ENCODE data around the gene EHMT2. TPM values are rescaled to one million over a fixed set of nuclear protein-coding genes. Genes with fewer than 3 reads are reported as not detected.
A peak's percentile ranks its signal among the peaks of the same experiment; 100 is the strongest.

EHMT2 gene
- total and polyA plus RNA-seq, 2 of the 13 experiments (the other 11 are each of a cell fraction or from before 2014, with no cell fraction given), result 55.2 to 69.2 TPM

DNA sequence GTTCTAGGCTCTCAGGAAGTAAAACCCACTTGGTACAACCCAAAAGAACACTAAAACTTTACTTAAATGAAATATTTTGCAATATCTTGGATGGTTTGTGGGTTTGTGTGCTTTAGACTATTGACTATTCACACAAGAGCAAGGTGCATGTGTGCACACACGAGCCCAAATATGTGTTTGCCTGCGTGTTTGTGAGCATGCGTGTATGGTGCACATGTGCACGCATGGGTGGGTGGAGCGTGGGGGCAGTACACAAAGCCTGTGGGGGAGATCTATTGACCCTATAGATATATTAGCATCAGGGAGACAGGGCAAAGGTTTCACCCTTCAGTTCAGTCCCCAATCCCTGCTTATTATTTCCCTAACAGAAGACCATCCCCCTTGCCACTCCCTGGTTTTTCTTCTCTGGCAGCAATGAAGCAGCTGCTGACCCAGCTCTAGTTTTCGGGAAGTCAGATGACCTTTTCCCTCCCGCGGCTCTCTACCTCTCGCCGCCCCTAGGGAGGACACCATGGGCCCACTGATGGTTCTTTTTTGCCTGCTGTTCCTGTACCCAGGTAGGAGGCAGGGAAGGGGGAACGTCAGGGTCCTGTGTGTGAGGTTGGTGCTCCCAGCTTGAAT is 29.9 kb upstream of the EHMT2 start, which contains the start of gene C2 (continued):
- TF ChIP-seq, protein P1, sequence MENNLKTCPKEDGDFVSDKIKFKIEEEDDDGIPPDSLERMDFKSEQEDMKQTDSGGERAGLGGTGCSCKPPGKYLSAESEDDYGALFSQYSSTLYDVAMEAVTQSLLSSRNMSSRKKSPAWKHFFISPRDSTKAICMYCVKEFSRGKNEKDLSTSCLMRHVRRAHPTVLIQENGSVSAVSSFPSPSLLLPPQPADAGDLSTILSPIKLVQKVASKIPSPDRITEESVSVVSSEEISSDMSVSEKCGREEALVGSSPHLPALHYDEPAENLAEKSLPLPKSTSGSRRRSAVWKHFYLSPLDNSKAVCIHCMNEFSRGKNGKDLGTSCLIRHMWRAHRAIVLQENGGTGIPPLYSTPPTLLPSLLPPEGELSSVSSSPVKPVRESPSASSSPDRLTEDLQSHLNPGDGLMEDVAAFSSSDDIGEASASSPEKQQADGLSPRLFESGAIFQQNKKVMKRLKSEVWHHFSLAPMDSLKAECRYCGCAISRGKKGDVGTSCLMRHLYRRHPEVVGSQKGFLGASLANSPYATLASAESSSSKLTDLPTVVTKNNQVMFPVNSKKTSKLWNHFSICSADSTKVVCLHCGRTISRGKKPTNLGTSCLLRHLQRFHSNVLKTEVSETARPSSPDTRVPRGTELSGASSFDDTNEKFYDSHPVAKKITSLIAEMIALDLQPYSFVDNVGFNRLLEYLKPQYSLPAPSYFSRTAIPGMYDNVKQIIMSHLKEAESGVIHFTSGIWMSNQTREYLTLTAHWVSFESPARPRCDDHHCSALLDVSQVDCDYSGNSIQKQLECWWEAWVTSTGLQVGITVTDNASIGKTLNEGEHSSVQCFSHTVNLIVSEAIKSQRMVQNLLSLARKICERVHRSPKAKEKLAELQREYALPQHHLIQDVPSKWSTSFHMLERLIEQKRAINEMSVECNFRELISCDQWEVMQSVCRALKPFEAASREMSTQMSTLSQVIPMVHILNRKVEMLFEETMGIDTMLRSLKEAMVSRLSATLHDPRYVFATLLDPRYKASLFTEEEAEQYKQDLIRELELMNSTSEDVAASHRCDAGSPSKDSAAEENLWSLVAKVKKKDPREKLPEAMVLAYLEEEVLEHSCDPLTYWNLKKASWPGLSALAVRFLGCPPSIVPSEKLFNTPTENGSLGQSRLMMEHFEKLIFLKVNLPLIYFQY (CRISPR knock-in tag; IDR thresholded peaks at IDR 0.05; ENCODE audit: borderline replicate concordance), result peak; percentile 97
- TF ChIP-seq ZFY (CRISPR knock-in tag; IDR thresholded peaks at IDR 0.05), result peak; percentile 49
- TF ChIP-seq ZNF879 (CRISPR knock-in tag; IDR thresholded peaks at IDR 0.05), result no peak
- peak; percentile 59; the same call in 1 of the 2 replicates for TF ChIP-seq ZNF292 (CRISPR knock-in tag; IDR thresholded peaks at IDR 0.05; ENCODE audit: borderline replicate concordance, low read depth)
- TF ChIP-seq, protein P2, sequence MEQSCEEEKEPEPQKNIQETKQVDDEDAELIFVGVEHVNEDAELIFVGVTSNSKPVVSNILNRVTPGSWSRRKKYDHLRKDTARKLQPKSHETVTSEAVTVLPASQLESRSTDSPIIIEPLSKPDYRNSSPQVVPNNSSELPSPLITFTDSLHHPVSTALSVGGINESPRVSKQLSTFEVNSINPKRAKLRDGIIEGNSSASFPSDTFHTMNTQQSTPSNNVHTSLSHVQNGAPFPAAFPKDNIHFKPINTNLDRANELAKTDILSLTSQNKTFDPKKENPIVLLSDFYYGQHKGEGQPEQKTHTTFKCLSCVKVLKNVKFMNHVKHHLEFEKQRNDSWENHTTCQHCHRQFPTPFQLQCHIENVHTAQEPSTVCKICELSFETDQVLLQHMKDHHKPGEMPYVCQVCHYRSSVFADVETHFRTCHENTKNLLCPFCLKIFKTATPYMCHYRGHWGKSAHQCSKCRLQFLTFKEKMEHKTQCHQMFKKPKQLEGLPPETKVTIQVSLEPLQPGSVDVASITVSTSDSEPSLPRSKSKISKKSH (CRISPR knock-in tag; IDR thresholded peaks at IDR 0.05; ENCODE audit: borderline replicate concordance), result no peak
- TF ChIP-seq ZNF24 (IDR thresholded peaks at IDR 0.05), result peak; percentile 31; the same call in 1 of the 2 replicates
- 0 out of 2 replicates have a peak, but pooled peaks have one; percentile 44 for TF ChIP-seq GFI1 (CRISPR knock-in tag; IDR thresholded peaks at IDR 0.05; ENCODE audit: borderline replicate concordance)
- TF ChIP-seq, protein P3, sequence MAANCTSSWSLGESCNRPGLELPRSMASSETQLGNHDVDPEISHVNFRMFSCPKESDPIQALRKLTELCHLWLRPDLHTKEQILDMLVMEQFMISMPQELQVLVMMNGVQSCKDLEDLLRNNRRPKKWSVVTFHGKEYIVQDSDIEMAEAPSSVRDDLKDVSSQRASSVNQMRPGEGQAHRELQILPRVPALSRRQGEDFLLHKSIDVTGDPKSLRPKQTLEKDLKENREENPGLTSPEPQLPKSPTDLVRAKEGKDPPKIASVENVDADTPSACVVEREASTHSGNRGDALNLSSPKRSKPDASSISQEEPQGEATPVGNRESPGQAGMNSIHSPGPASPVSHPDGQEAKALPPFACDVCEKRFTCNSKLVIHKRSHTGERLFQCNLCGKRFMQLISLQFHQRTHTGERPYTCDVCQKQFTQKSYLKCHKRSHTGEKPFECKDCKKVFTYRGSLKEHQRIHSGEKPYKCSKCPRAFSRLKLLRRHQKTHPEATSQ (CRISPR knock-in tag; IDR thresholded peaks at IDR 0.05; ENCODE audit: borderline replicate concordance), result peak; percentile 96; the same call in 1 of the 2 replicates
- TF ChIP-seq CC2D1A (CRISPR knock-in tag; IDR thresholded peaks at IDR 0.05), result peak; percentile 80; the same call in 1 of the 2 replicates
- no peak; the same call in 1 of the 2 replicates for TF ChIP-seq ZNF136 (CRISPR knock-in tag; IDR thresholded peaks at IDR 0.05; ENCODE audit: low read depth)
- TF ChIP-seq NFKB2 (CRISPR knock-in tag; IDR thresholded peaks at IDR 0.05; ENCODE audit: borderline replicate concordance), result no peak; the same call in 1 of the 2 replicates
- 0 out of 2 replicates have a peak, but pooled peaks have one; percentile 50 for TF ChIP-seq ZNF709 (CRISPR knock-in tag; IDR thresholded peaks at IDR 0.05)
- TF ChIP-seq, protein P4, sequence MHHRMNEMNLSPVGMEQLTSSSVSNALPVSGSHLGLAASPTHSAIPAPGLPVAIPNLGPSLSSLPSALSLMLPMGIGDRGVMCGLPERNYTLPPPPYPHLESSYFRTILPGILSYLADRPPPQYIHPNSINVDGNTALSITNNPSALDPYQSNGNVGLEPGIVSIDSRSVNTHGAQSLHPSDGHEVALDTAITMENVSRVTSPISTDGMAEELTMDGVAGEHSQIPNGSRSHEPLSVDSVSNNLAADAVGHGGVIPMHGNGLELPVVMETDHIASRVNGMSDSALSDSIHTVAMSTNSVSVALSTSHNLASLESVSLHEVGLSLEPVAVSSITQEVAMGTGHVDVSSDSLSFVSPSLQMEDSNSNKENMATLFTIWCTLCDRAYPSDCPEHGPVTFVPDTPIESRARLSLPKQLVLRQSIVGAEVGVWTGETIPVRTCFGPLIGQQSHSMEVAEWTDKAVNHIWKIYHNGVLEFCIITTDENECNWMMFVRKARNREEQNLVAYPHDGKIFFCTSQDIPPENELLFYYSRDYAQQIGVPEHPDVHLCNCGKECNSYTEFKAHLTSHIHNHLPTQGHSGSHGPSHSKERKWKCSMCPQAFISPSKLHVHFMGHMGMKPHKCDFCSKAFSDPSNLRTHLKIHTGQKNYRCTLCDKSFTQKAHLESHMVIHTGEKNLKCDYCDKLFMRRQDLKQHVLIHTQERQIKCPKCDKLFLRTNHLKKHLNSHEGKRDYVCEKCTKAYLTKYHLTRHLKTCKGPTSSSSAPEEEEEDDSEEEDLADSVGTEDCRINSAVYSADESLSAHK (CRISPR knock-in tag; IDR thresholded peaks at IDR 0.05; ENCODE audit: borderline replicate concordance), result no peak
- no peak for TF ChIP-seq ZFP62 (CRISPR knock-in tag; IDR thresholded peaks at IDR 0.05)
- TF ChIP-seq ZNF629 (CRISPR knock-in tag; conservative IDR thresholded peaks at IDR 0.05), result peak; percentile 80
- peak; percentile 34; the same call in 1 of the 2 replicates for TF ChIP-seq JUND (CRISPR knock-in tag; IDR thresholded peaks at IDR 0.05)
- no peak for TF ChIP-seq MATR3 (CRISPR knock-in tag; IDR thresholded peaks at IDR 0.05)
- no peak for TF ChIP-seq MLLT10 (CRISPR knock-in tag; IDR thresholded peaks at IDR 0.05)
- TF ChIP-seq GABPB1 (CRISPR knock-in tag; IDR thresholded peaks at IDR 0.05), result peak; percentile 51; the same call in 1 of the 2 replicates
- TF ChIP-seq CHD4 (IDR thresholded peaks at IDR 0.05; ENCODE audit: borderline replicate concordance, low read length), result peak; percentile 92; the same call in 1 of the 2 replicates

Data from HepG2 (cell line).